ENCODE measurements around the gene MGRN1.
A peak's percentile ranks its signal among the peaks of the same experiment; 100 is the strongest.

The MGRN1 gene

DNA sequence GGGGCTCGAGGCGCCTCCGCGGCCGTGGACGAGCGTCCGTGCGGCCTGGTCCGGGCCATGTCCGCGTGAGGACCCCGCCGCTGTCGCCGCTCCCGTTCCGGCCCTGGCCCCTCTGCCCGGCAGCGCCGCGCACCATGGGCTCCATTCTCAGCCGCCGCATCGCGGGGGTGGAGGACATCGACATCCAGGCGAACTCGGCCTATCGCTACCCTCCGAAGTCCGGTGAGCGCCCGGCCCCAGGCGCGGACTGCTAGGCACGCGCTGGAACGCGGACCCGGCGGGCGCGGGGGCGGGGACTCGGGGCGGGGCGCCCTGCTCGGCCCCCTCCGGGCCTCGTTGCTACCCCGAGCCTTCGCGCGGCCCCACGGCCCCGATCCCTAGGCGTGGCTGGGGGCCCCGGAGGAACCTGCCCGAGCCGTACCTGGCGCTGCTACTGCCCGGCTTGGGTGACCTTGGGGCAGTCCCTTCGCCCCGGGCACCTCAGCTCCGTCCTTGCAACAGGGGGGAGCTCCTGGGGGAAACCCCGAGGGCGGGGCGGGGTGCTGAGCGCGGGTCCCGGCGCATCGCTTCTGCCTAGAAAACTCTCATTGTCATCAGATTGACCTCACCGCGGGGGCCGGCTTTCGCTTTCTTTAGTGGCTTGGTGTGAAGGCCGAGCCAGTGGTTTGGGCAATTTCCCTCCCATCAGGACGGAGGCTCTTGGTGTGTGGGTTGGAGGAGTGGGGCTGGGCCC lies 367 bp downstream of the MGRN1 start:
- peak; percentile 65 for DNase-seq (ENCODE audit: low read depth)

DNA sequence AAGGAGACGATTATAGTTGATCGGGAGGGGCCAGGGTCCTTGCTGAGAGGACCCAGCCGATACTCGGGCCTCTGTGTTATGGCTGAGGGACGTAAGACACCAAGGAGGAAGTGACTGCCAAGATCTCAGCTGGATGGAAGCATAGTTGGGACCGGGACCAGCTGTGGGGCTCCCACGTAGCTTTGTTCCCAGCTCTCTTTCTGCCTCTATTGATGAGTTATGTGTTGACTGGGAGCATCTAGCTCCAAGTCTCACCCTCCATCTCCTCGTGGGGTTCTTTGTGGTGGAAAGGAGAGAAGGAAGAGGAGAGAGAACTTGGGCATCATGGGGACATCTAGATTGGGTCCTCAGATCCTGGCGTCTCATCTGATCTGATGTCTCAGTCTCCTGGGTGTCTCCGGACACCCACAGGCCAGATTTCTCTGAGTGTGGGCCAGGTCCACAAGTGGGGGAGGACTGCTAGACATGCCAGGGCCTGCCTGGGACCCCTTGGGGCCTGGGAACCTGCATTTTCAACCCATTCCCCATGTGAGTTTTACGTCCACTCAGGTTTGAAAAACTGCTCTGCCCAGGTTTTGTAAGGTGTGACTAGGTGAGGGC lies 1.0 kb downstream of the MGRN1 start:
- DNase-seq (ENCODE audit: low read depth): no peak

DNA sequence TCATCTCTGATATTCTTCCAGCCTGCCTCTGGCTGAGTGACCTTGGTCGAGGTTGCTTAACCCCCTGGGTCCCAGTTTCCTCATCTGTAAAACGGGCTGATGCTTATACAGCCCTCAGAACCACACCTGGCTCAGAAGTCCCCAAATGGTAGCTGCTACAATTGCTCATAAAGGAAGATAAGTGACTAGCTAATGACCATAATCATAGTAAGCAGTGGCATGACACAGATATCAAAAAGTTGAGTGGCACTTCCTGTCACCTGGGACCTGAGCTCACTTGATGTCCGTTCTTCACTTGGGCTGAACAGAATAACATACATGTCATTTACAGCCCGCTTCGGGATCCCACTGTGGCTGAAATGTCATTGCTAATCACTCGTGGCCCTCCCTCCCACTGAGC lies 1.8 kb downstream of the MGRN1 start:
- DNase-seq (ENCODE audit: low read depth): no peak

GRCh38 chr16:4628283-4628682 lies 3.7 kb downstream of the MGRN1 start:
- no peak for DNase-seq (ENCODE audit: low read depth)

GRCh38 chr16:4631444-4631843 lies 6.8 kb downstream of the MGRN1 start:
- no peak for DNase-seq (ENCODE audit: low read depth)

DNA sequence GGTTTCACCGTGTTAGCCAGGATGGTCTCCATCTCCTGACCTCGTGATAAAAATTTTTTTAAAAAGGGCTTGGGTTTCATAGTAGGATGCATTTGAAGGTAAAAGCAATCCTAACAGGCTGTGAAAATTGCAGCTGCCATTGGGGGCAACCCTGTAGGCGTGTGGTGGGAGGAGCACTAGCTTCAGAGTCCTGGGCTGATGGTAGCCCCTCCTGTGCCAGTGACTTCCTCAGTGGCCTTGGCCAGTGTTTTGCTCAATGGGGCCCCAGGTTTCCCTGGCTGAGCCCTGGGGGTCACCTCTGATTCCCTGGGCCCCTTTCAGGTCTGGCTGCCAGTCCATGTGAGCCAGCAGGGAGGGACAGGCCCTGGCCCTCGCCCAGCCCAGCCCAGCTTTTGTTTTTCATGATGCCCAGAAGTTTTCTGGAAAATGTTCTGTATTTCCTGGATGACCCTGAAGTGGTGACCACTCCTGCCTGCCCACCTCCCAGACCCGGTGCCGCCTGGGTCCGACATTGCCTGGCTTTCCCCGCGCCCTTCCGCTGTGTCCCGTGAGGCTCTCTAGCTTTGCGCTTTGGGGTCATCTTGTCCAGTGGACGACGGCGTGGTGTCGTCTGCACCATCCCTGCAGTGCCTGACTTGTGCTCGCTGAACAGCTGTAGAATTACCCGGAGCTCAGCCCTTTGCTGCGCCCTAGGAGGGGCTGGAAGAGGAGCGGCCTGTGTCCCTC lies 9.4 kb downstream of the MGRN1 start:
- no peak for DNase-seq (ENCODE audit: low read depth)

DNA sequence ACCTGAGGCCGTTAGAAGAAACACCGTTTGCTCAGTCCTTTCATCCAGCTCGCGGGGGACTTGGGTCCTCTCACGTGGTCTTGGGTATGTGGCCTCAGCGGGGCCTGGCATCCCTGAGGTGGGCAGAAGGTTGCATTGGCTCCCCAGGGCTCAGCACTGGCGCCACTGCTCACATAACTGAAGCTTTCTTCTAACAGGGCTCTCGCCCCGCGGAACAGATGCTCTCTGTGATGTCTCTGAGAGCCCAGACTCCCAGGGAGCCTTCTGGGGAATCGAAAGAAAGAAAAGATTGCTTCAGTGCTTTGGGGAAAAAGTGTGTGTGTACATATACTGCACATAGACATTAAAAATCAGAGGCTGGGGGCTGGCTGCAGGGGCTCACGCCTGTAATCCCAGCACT lies 10.1 kb downstream of the MGRN1 start:
- no peak for DNase-seq (ENCODE audit: low read depth)

DNA sequence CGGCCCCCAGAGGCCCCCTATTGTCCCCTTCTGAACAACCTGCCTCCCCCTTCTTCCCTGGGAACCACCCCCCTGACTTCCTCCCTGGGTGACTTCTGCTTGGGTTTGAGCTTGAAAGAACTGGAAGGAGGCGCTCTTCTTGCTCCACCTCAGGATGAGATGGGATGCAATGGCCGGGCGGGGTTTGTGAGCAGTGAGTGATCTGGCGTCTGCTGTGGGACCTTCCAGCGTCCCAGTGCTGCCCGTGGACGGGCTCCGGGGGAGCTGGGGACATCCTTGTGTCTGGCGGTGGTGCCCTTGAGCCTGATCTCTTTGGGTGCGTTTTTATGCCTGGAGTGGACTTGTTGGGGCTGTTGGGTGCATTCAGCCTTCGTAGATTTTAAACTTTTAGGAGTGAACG lies 11.6 kb downstream of the MGRN1 start:
- DNase-seq (ENCODE audit: low read depth): no peak

- DNase-seq (ENCODE audit: low read depth): no peak
Measured at GRCh38 chr16:4637501-4638166, 13.0 kb downstream of the MGRN1 start.

- no peak for DNase-seq (ENCODE audit: low read depth)
Measured at GRCh38 chr16:4639899-4640509, 15.4 kb downstream of the MGRN1 start.

DNA sequence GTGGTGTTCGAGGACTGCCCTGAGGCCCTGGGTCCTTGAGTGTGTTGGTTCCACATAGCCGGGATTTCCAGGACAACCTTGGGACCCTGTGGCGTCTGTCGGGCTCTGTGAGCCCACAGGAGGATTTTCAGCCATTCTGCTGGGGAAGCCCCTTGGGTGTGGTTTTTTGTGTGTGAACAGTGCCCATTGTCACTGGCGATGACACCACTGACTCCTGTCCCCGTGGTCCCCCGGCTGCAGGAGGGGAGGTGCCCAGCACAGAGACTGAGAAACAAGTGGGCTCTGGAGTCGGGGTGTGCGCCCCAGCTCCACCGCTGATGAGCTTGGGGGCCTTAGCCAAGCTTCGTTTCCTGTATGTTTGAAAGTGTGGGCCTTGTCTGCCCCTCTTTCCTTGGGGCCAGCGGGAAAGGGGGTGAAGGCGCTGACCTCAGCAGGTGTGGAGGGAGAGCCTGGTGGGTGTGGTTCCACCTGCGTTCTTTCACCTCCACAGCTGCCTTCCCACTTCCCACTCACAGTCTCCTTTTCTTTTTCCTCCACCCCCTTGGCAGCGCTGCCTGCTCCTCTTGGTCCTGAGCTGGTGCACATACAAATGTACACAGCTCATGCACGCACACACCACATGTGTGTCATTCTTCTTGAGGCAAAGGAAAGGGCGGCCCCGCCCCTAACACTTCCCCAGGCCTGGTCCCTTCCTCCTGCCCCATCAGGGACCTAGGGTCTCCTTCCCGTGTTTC lies 16.1 kb downstream of the MGRN1 start:
- no peak for DNase-seq (ENCODE audit: low read depth)

DNA sequence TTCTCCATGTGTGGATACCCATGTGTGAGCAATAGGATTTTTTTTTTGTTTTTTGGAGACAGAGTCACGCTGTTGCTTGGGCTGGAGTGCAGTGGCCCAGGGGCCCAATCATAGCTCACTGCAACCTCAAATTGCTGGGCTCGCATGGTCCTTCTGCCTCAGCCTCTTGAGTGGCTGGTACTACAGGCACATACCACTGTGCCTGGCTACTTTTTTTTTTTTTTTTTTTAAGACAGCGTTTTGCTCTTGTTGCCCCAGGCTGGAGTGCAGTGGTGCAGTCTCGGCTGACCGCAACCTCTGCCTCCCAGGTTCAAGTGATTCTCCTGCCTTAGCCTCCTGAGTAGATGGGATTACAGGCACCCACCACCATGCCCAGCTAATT lies 16.7 kb downstream of the MGRN1 start:
- DNase-seq (ENCODE audit: low read depth): no peak

- DNase-seq (ENCODE audit: low read depth): no peak
Measured at GRCh38 chr16:4641895-4642294, 17.3 kb downstream of the MGRN1 start.

- DNase-seq (ENCODE audit: low read depth): no peak
Measured at GRCh38 chr16:4646773-4647643, 22.4 kb downstream of the MGRN1 start.

GRCh38 chr16:4647644-4647980 lies 23.0 kb downstream of the MGRN1 start:
- no peak for DNase-seq (ENCODE audit: low read depth)

DNA sequence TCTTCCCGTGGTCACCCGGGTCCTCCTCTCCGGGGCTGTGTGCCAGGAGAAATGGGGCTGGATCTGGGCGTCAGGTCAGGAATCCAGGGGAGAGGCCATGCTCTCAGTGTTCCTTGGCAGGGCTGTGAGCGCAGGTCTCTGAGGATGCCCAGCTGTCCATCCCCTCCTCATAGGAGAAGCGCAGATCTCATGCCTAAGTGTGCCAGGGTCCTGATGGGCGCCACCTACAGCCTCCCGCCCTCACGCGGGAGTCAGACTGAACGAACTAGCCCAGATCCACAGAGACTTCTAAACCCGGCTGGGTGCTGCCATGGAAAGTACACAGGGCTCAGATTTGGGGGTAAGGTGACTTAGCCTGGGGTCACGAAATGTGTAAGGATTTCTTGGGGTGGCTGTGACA lies 24.3 kb downstream of the MGRN1 start:
- no peak for DNase-seq (ENCODE audit: low read depth)

- DNase-seq (ENCODE audit: low read depth): no peak
Measured at GRCh38 chr16:4649744-4650442, 25.3 kb downstream of the MGRN1 start.

GRCh38 chr16:4650443-4651074 lies 25.9 kb downstream of the MGRN1 start:
- peak; percentile 58 for DNase-seq (ENCODE audit: low read depth)

DNA sequence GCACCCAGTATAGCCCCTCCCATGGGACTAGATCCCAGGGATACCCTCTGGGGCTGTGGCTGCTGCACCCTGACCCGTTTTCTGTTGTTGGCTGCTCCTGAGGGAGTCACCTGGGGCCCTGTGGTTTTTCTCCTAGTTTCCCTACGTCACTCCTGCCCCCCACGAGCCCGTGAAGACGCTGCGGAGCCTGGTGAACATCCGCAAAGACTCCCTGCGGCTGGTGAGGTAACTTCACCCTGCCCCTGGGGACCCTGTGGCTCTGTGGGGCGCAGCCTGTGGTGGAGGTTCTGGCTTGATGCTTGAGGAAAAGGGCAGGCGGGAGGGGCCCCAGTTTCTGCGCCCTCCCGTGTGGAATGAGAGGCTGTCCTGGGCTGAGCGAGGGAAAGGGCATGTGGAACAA lies 27.2 kb downstream of the MGRN1 start:
- no peak for DNase-seq (ENCODE audit: low read depth)

DNA sequence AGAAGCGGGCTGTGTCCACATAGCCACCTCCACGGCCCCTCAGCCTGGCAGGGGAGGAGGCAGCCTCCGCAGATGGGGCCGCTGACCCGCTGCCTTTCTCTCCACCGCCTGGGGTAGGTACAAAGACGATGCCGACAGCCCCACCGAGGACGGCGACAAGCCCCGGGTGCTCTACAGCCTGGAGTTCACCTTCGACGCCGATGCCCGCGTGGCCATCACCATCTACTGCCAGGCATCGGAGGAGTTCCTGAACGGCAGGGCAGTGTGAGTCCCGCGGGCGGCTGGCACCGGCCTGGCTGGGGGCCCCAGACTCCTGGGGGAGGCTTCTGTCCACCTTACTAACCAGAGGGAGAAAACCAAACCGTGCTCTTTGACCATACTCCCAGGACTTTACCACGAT lies 27.9 kb downstream of the MGRN1 start:
- no peak for DNase-seq (ENCODE audit: low read depth)

Data from stimulated activated CD4-positive, alpha-beta T cell treated with anti-CD3 and anti-CD28 coated beads, Interleukin-2, amount 100 ng/mL, for 4 hours (primary cell).